Neural cell (in vitro differentiated cells): ENCODE data around the gene PDCD4. TPM values are rescaled to one million over a fixed set of nuclear protein-coding genes. Genes with fewer than 3 reads are reported as not detected.

Experiments
- H2AFZ ChIP-seq: fragments of 200-600, 300-800 bp; sonication (generic), shearing (Covaris generic); 2 replicates; pipeline ENCODE4 v1.6.0; 2014; ENCODE audit warnings: low read depth, mild to moderate bottlenecking, antibody characterized with exemption, low read length, moderate library complexity
- H3F3A ChIP-seq: fragments of 200-600 bp; shearing (Covaris generic); 2 replicates; pipeline ENCODE4 v1.6.1; 2016; ENCODE audit warnings: mild to moderate bottlenecking, moderate library complexity, mixed read lengths, antibody characterized with exemption, low read length; ENCODE audit not compliant: insufficient read depth, poor library complexity, severe bottlenecking
- H3K27ac ChIP-seq: fragments of 200-600, 300-800 bp; sonication (generic), shearing (Covaris generic); 2 replicates; pipeline ENCODE4 v1.5.1; 2014; ENCODE audit warnings: mild to moderate bottlenecking, low read length, moderate library complexity
- H3K27me3 ChIP-seq: fragments of 300-800, 200-600 bp; sonication (generic), shearing (Covaris generic); 2 replicates; pipeline ENCODE4 v1.6.0; 2014; ENCODE audit warnings: mild to moderate bottlenecking, low read depth, low read length, moderate library complexity; ENCODE audit not compliant: insufficient read depth
- H3K36me3 ChIP-seq: fragments of 300-800, 200-600 bp; sonication (generic), shearing (Covaris generic); 2 replicates; pipeline ENCODE4 v1.5.1; 2014; ENCODE audit warnings: mild to moderate bottlenecking, antibody characterized with exemption, low read length, moderate library complexity; ENCODE audit not compliant: insufficient read depth
- H3K4me2 ChIP-seq: fragments of 300-800, 200-600 bp; sonication (generic), shearing (Covaris generic); 2 replicates; pipeline ENCODE4 v1.6.0; 2014; ENCODE audit warnings: mild to moderate bottlenecking, low read length
- H3K4me3 ChIP-seq: fragments of 300-800, 200-600 bp; sonication (generic), shearing (Covaris generic); 2 replicates; pipeline ENCODE4 v1.5.1; 2014; ENCODE audit warnings: mild to moderate bottlenecking, low read length, moderate library complexity
- H3K79me2 ChIP-seq: fragments of 200-600 bp; shearing (Covaris generic); replicated peaks from 2 replicates; pipeline ENCODE4 v1.6.0; 2014; ENCODE audit warnings: mild to moderate bottlenecking, low read length, moderate library complexity; ENCODE audit not compliant: insufficient read depth
- H3K9ac ChIP-seq: fragments of 300-800, 200-600 bp; sonication (generic), shearing (Covaris generic); 2 replicates; pipeline ENCODE4 v1.6.1; 2016; ENCODE audit warnings: mild to moderate bottlenecking, low read length, mixed read lengths
- H3K9me2 ChIP-seq: fragments of 200-600 bp; shearing (Covaris generic); 2 replicates; pipeline ENCODE4 v1.6.1; 2016; ENCODE audit warnings: mild to moderate bottlenecking, low read length, mixed read lengths; ENCODE audit not compliant: insufficient read depth
- H3K9me3 ChIP-seq: fragments of 200-600, 300-800 bp; sonication (generic), shearing (Covaris generic); 2 replicates; pipeline ENCODE4 v1.6.1; 2016; ENCODE audit warnings: mild to moderate bottlenecking, mixed run types, low read length, moderate library complexity, mixed read lengths
- H4K20me1 ChIP-seq: fragments of 200-600 bp; shearing (Covaris generic); 2 replicates; pipeline ENCODE4 v1.6.1; 2016; ENCODE audit warnings: mild to moderate bottlenecking, mixed run types; ENCODE audit not compliant: insufficient read depth
- EP300 ChIP-seq: fragments of 450-650 bp; conservative IDR thresholded peaks from 2 replicates; pipeline ENCODE4 v1.6.1; 2014; ENCODE audit warnings: antibody characterized with exemption, mild to moderate bottlenecking, moderate library complexity; ENCODE audit not compliant: poor library complexity, severe bottlenecking
- EZH2 ChIP-seq: fragments of 200-600, 300-800 bp; shearing (Covaris generic), sonication (generic); IDR thresholded peaks from 2 replicates; pipeline ENCODE4 v1.6.1; 2014; ENCODE audit warnings: antibody characterized with exemption, low read length, borderline replicate concordance, mild to moderate bottlenecking; ENCODE audit not compliant: insufficient read depth, poor library complexity, severe bottlenecking
- MXI1 ChIP-seq: fragments of 450-650 bp; conservative IDR thresholded peaks from 2 replicates; pipeline ENCODE4 v1.6.1; 2014; ENCODE audit warnings: antibody characterized with exemption, mild to moderate bottlenecking; ENCODE audit not compliant: poor library complexity, severe bottlenecking
- POLR2AphosphoS5 ChIP-seq: IDR thresholded peaks from 2 replicates; pipeline ENCODE4 v1.6.1; 2012
- RAD21 ChIP-seq: fragments of 450-650 bp; conservative IDR thresholded peaks from 2 replicates; pipeline ENCODE4 v1.6.1; 2014; ENCODE audit warnings: antibody characterized with exemption, mild to moderate bottlenecking, moderate library complexity
- SMC3 ChIP-seq: fragments of 450-650 bp; conservative IDR thresholded peaks from 2 replicates; pipeline ENCODE4 v1.6.1; 2014; ENCODE audit warnings: antibody characterized with exemption, mild to moderate bottlenecking, moderate library complexity; ENCODE audit not compliant: poor library complexity
- TAF1 ChIP-seq: IDR thresholded peaks from 2 replicates; pipeline ENCODE4 v1.6.1; 2012; ENCODE audit warnings: low read depth
- polyA plus RNA-seq: library from polyadenylated mRNA; depleted of rRNA; stranded (reverse); fragments of >200 nt; gene quantifications from 2 replicates; pipeline ENCODE4 v1.2.3, GENCODE V29; 2014
- TF ChIP-seq, protein P1 (sequence below): fragments of 450-650 bp; IDR thresholded peaks from 2 replicates; pipeline ENCODE4 v1.5.1; 2014; ENCODE audit warnings: antibody characterized with exemption, mild to moderate bottlenecking, moderate library complexity; ENCODE audit not compliant: poor library complexity, severe bottlenecking
- TF ChIP-seq, protein P2 (sequence below): IDR thresholded peaks from 2 replicates; pipeline ENCODE4 v1.6.1; 2012; ENCODE audit warnings: borderline replicate concordance

PDCD4 gene
- polyA plus RNA-seq, 1 donor from 2014 or later = 83.5 TPM

DNA sequence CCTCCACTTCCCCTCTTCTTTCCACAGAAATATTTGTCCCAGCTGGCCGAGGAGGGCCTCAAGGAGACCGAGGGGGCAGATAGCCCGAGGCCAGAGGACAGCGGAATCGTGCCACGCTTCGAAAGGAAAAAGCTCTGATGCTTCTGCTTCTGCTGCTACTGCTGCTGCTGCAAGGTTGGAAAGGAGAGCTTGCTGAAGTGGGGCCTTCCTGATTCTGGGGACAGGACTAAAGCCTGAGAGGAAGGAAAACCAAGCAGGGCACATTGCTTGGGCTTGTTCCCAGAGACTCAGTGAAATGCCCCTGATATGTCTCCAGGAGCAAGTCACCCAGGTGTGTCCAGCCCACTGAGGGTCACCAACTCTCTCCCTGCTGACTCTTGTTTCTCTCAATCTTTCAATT, 35.9 kb upstream of the PDCD4 start (continued):
- TF ChIP-seq, protein P1, sequence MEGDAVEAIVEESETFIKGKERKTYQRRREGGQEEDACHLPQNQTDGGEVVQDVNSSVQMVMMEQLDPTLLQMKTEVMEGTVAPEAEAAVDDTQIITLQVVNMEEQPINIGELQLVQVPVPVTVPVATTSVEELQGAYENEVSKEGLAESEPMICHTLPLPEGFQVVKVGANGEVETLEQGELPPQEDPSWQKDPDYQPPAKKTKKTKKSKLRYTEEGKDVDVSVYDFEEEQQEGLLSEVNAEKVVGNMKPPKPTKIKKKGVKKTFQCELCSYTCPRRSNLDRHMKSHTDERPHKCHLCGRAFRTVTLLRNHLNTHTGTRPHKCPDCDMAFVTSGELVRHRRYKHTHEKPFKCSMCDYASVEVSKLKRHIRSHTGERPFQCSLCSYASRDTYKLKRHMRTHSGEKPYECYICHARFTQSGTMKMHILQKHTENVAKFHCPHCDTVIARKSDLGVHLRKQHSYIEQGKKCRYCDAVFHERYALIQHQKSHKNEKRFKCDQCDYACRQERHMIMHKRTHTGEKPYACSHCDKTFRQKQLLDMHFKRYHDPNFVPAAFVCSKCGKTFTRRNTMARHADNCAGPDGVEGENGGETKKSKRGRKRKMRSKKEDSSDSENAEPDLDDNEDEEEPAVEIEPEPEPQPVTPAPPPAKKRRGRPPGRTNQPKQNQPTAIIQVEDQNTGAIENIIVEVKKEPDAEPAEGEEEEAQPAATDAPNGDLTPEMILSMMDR = no peak
- no peak for TF ChIP-seq EZH2
- TF ChIP-seq POLR2AphosphoS5 = no peak

DNA sequence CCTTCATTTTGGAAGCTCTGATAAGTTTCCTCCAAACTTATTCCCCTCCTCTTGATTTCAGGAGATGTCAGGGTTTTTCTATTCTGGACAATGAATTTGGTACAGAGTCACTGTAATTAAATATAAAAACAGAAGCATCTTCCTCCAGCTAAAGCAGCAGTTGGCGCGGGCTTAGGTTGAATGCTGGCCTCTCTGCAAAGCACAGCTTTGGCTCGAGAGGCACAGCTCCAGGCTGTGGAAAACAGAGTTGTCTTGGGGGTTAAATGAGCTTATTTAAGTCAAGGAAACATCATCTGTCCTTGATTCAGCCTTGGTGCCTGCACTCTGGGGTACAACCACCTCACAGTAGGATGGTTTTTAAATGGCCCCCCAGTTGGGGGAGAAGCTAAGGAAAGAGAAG, 35.0 kb upstream of the PDCD4 start:
- Histone ChIP-seq H3K4me2 (no peak overlapping the region), H2AFZ (no peak overlapping the region), H3K4me3 (no peak overlapping the region), H3F3A (no peaks in the 10 kb centered on the region), H4K20me1 (no peaks in the 10 kb centered on the region), H3K9ac (no peak overlapping the region), H3K79me2 (no peaks in the 10 kb centered on the region), H3K9me2 (no peaks in the 10 kb centered on the region), H3K36me3 (no peaks in the 10 kb centered on the region), H3K27ac (no peak overlapping the region), H3K9me3 (no peaks in the 10 kb centered on the region), H3K27me3 (no peaks in the 10 kb centered on the region)
- TF ChIP-seq, protein P1 = no peak
- TF ChIP-seq MXI1 = no peak
- TF ChIP-seq RAD21 = no peak
- no peak for TF ChIP-seq EZH2
- TF ChIP-seq TAF1 = no peak
- no peak for TF ChIP-seq SMC3
- no peak for TF ChIP-seq POLR2AphosphoS5
- TF ChIP-seq, protein P2, sequence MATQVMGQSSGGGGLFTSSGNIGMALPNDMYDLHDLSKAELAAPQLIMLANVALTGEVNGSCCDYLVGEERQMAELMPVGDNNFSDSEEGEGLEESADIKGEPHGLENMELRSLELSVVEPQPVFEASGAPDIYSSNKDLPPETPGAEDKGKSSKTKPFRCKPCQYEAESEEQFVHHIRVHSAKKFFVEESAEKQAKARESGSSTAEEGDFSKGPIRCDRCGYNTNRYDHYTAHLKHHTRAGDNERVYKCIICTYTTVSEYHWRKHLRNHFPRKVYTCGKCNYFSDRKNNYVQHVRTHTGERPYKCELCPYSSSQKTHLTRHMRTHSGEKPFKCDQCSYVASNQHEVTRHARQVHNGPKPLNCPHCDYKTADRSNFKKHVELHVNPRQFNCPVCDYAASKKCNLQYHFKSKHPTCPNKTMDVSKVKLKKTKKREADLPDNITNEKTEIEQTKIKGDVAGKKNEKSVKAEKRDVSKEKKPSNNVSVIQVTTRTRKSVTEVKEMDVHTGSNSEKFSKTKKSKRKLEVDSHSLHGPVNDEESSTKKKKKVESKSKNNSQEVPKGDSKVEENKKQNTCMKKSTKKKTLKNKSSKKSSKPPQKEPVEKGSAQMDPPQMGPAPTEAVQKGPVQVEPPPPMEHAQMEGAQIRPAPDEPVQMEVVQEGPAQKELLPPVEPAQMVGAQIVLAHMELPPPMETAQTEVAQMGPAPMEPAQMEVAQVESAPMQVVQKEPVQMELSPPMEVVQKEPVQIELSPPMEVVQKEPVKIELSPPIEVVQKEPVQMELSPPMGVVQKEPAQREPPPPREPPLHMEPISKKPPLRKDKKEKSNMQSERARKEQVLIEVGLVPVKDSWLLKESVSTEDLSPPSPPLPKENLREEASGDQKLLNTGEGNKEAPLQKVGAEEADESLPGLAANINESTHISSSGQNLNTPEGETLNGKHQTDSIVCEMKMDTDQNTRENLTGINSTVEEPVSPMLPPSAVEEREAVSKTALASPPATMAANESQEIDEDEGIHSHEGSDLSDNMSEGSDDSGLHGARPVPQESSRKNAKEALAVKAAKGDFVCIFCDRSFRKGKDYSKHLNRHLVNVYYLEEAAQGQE = no peak

- no peak overlapping the region for H2AFZ ChIP-seq
- H4K20me1 ChIP-seq = no peaks in the 10 kb centered on the region
- H3K36me3 ChIP-seq = no peaks in the 10 kb centered on the region
- no peak for TF ChIP-seq EP300
- TF ChIP-seq, protein P1 = no peak
- TF ChIP-seq MXI1 = no peak
- TF ChIP-seq SMC3 = no peak
- no peak for TF ChIP-seq EZH2
- no peak for TF ChIP-seq POLR2AphosphoS5
- no peak for TF ChIP-seq TAF1
- TF ChIP-seq, protein P2 = no peak
- no peak for TF ChIP-seq RAD21
- no peaks in the 10 kb centered on the region for H3K27me3 ChIP-seq
- no peaks in the 10 kb centered on the region for H3K9me2 ChIP-seq
- no peaks in the 10 kb centered on the region for H3K79me2 ChIP-seq
- H3K4me3 ChIP-seq = no peak overlapping the region
- no peaks in the 10 kb centered on the region for H3F3A ChIP-seq
- H3K4me2 ChIP-seq = no peak overlapping the region
- no peak overlapping the region for H3K9ac ChIP-seq
- no peak overlapping the region for H3K27ac ChIP-seq
- no peaks in the 10 kb centered on the region for H3K9me3 ChIP-seq
Observed at GRCh38 chr10:110837418-110838171, 34.1 kb upstream of the PDCD4 start.
